H9 (cell line): Measurements from ENCODE around the gene GPR87. TPM values are rescaled to one million over a fixed set of nuclear protein-coding genes. Genes with fewer than 3 reads are reported as not detected.

Experiments used
- DNase-seq: peaks from one replicate; pipeline ENCODE4 v3.0.0-alpha.2; 2017
- H2AFZ ChIP-seq: one replicate; pipeline ENCODE4 v1.6.1; 2013; ENCODE audit warnings: mild to moderate bottlenecking, low read length, control low read depth, moderate library complexity
- H2AK5ac ChIP-seq: 2 replicates; pipeline ENCODE4 v1.6.1; 2013; ENCODE audit warnings: low read length, control low read depth, mixed read lengths; ENCODE audit not compliant: insufficient read length
- H2BK120ac ChIP-seq: one replicate; pipeline ENCODE4 v1.6.1; 2013; ENCODE audit warnings: low read depth, mild to moderate bottlenecking, low read length, control low read depth, inconsistent platforms; ENCODE audit not compliant: poor library complexity, severe bottlenecking
- H2BK12ac ChIP-seq: 2 replicates; pipeline ENCODE4 v1.6.1; 2013; ENCODE audit warnings: low read length, control low read depth, mixed read lengths, low read depth; ENCODE audit not compliant: insufficient read length
- H2BK15ac ChIP-seq: 2 replicates; pipeline ENCODE4 v1.6.1; 2013; ENCODE audit warnings: low read depth, low read length, control low read depth
- H2BK20ac ChIP-seq: one replicate; pipeline ENCODE4 v1.6.1; 2013; ENCODE audit warnings: low read depth, mild to moderate bottlenecking, low read length, control low read depth, inconsistent platforms; ENCODE audit not compliant: poor library complexity, severe bottlenecking
- H2BK5ac ChIP-seq: 2 replicates; pipeline ENCODE4 v1.6.1; 2013; ENCODE audit warnings: low read length, control low read depth, mixed read lengths; ENCODE audit not compliant: insufficient read length
- H3K14ac ChIP-seq: 2 replicates; pipeline ENCODE4 v1.6.1; 2013; ENCODE audit warnings: low read length, control low read depth; ENCODE audit not compliant: insufficient read depth
- H3K18ac ChIP-seq: 2 replicates; pipeline ENCODE4 v1.6.1; 2013; ENCODE audit warnings: low read depth, mild to moderate bottlenecking, mixed read lengths, low read length, control low read depth; ENCODE audit not compliant: insufficient read length
- H3K23ac ChIP-seq: 2 replicates; pipeline ENCODE4 v1.6.1; 2013; ENCODE audit warnings: low read length, control low read depth, mixed read lengths, low read depth; ENCODE audit not compliant: insufficient read length
- H3K23me2 ChIP-seq: 2 replicates; pipeline ENCODE4 v1.6.1; 2013; ENCODE audit warnings: low read depth, mild to moderate bottlenecking, mixed read lengths, low read length, control low read depth; ENCODE audit not compliant: insufficient read length, poor library complexity, severe bottlenecking
- H3K27ac ChIP-seq: 2 replicates; pipeline ENCODE4 v1.5.1; 2013; ENCODE audit warnings: low read length, control low read depth, mixed read lengths, low read depth; ENCODE audit not compliant: insufficient read length
- H3K27me3 ChIP-seq: 2 replicates; pipeline ENCODE4 v1.6.1; 2013; ENCODE audit warnings: low read length, control low read depth, inconsistent platforms; ENCODE audit not compliant: insufficient read depth
- H3K4ac ChIP-seq: 2 replicates; pipeline ENCODE4 v1.6.1; 2013; ENCODE audit warnings: low read depth, mild to moderate bottlenecking, control low read depth, inconsistent platforms, low read length, moderate library complexity
- H3K4me1 ChIP-seq: 2 replicates; pipeline ENCODE4 v1.6.1; 2013; ENCODE audit warnings: low read length, control low read depth, inconsistent platforms; ENCODE audit not compliant: insufficient read depth
- H3K4me2 ChIP-seq: 2 replicates; pipeline ENCODE4 v1.6.1; 2013; ENCODE audit warnings: low read length, control low read depth, mixed read lengths; ENCODE audit not compliant: insufficient read length, insufficient read depth
- H3K56ac ChIP-seq: 2 replicates; pipeline ENCODE4 v1.6.1; 2013; ENCODE audit warnings: low read depth, mild to moderate bottlenecking, mixed read lengths, low read length, control low read depth; ENCODE audit not compliant: insufficient read length
- H3K79me1 ChIP-seq: 2 replicates; pipeline ENCODE4 v1.6.1; 2013; ENCODE audit warnings: low read depth, mild to moderate bottlenecking, moderate library complexity, low read length, control low read depth, inconsistent platforms; ENCODE audit not compliant: insufficient read depth, poor library complexity, severe bottlenecking
- H3K79me2 ChIP-seq: 2 replicates; pipeline ENCODE4 v1.6.1; 2013; ENCODE audit warnings: low read length, control low read depth, inconsistent platforms; ENCODE audit not compliant: insufficient read depth
- H3K9ac ChIP-seq: 2 replicates; pipeline ENCODE4 v1.6.1; 2013; ENCODE audit warnings: low read length, control low read depth, mixed read lengths; ENCODE audit not compliant: insufficient read length; ENCODE audit errors: extremely low read depth
- H3K9me3 ChIP-seq: one replicate; pipeline ENCODE4 v1.6.1; 2013; ENCODE audit warnings: low read depth, low read length, inconsistent platforms; ENCODE audit not compliant: control insufficient read depth
- H3T11ph ChIP-seq: one replicate; pipeline ENCODE4 v1.6.1; 2013; ENCODE audit warnings: mild to moderate bottlenecking, low read length, control low read depth, inconsistent platforms
- H4K20me1 ChIP-seq: one replicate; pipeline ENCODE4 v1.6.1; 2013; ENCODE audit not compliant: control insufficient read depth, insufficient read length, insufficient read depth
- H4K5ac ChIP-seq: 2 replicates; pipeline ENCODE4 v1.6.1; 2013; ENCODE audit warnings: low read depth, mild to moderate bottlenecking, mixed read lengths, low read length, control low read depth; ENCODE audit not compliant: insufficient read length
- H4K8ac ChIP-seq: replicated peaks from 2 replicates; pipeline ENCODE4 v1.6.1; 2013; ENCODE audit warnings: low read length, control low read depth, mixed read lengths, low read depth; ENCODE audit not compliant: insufficient read length
- H4K91ac ChIP-seq: 2 replicates; pipeline ENCODE4 v1.6.1; 2013; ENCODE audit warnings: low read depth, mild to moderate bottlenecking, moderate library complexity, mixed read lengths, low read length, control low read depth; ENCODE audit not compliant: insufficient read length
- H3K27ac Mint-ChIP-seq, 3 experiments: 2 replicates in 2 of 3; 3 replicates in 1 of 3; pipeline ENCODE4 v1.8.0; 2020 to 2021; ENCODE audit warnings: mixed read lengths in 3 of 3, mild to moderate bottlenecking in 1 of 3, moderate library complexity in 1 of 3
- H3K27me3 Mint-ChIP-seq: 2 replicates; pipeline ENCODE4 v1.8.0; 2021; ENCODE audit warnings: low read depth, mild to moderate bottlenecking, moderate library complexity, mixed read lengths
- H3K36me3 Mint-ChIP-seq, 3 experiments: 2 replicates in 2 of 3; 3 replicates in 1 of 3; pipeline ENCODE4 v1.8.0; 2020 to 2021; ENCODE audit warnings: low read depth in 3 of 3, mixed read lengths in 3 of 3; ENCODE audit not compliant: insufficient read depth in 1 of 3
- H3K4me1 Mint-ChIP-seq, 2 experiments: 2 replicates each; pipeline ENCODE4 v1.8.0; 2020; ENCODE audit warnings: mixed read lengths in 2 of 2
- H3K4me3 Mint-ChIP-seq, 2 experiments: 2 replicates in 1 of 2; 3 replicates in 1 of 2; pipeline ENCODE4 v1.8.0; 2020 to 2021; ENCODE audit warnings: mild to moderate bottlenecking in 2 of 2, mixed read lengths in 2 of 2, moderate library complexity in 1 of 2
- H3K9me3 Mint-ChIP-seq, 2 experiments: 2 replicates in 1 of 2; 3 replicates in 1 of 2; pipeline ENCODE4 v1.8.0; 2020; ENCODE audit warnings: mild to moderate bottlenecking in 2 of 2, mixed read lengths in 2 of 2, moderate library complexity in 1 of 2
- CTCF ChIP-seq: fragments of 200-600 bp; sonication (generic); conservative IDR thresholded peaks from 3 replicates; pipeline ENCODE4 v1.8.0; 2021; ENCODE audit warnings: antibody characterized with exemption, mild to moderate bottlenecking
- WGBS: extraction: QIAGEN DNeasy Blood & Tissue Kit; methylation state at CpG from one replicate; pipeline ENCODE4 v1.1.7; 2013; ENCODE audit warnings: missing lambda C conversion rate, low lambda C conversion rate, mixed read lengths; ENCODE audit not compliant: insufficient read length; ENCODE audit errors: extremely low coverage; 5-methylcytosine and 5-hydroxymethylcytosine counted together
- total RNA-seq: library from RNA; stranded (reverse); gene quantifications from 2 replicates; pipeline ENCODE4 v1.2.1, GENCODE V29; 2021

The GPR87 gene
- total RNA-seq, 1 experiment from 2014 or later = 0.33 TPM

- Histone ChIP-seq H3K9ac (no peak overlapping the region), H3K9me3 (no peaks in the 10 kb centered on the region), H3K23me2 (no peaks in the 10 kb centered on the region), H3K18ac (no peak overlapping the region), H3K27ac (no peak overlapping the region), H3K4me1 (no peaks in the 10 kb centered on the region; the same call in 1 of the 2 replicates), H4K8ac (no peak overlapping the region), H3T11ph (no peak overlapping the region), H2BK20ac (no peak overlapping the region), H3K79me1 (no peaks in the 10 kb centered on the region), H3K27me3 (no peaks in the 10 kb centered on the region), H3K14ac (no peak overlapping the region), H3K23ac (no peak overlapping the region), H2AFZ (no peak overlapping the region), H2BK15ac (no peak overlapping the region), H3K4ac (no peak overlapping the region), H4K5ac (no peak overlapping the region), H2BK120ac (no peak overlapping the region), H4K20me1 (no peaks in the 10 kb centered on the region), H4K91ac (no peak overlapping the region), H2BK12ac (no peak overlapping the region), H3K79me2 (no peaks in the 10 kb centered on the region), H2BK5ac (no peak overlapping the region), H3K56ac (no peak overlapping the region), H2AK5ac (no peak overlapping the region), H3K4me2 (no peak overlapping the region)
- TF ChIP-seq CTCF = no peak
- WGBS = no CpG with 5 or more reads among the region's 2 CpGs
- Mint-ChIP-seq H3K9me3 (no peaks in the 10 kb centered on the region), H3K4me1 (peaks cover 42 to 45% of the 10 kb centered on the region in 2 experiments), H3K36me3 (no peaks in the 10 kb centered on the region), H3K27me3 (no peaks in the 10 kb centered on the region), H3K27ac (no peak overlapping the region), H3K4me3 (no peak overlapping the region)
- no peak for DNase-seq
These were observed 2.5 kb downstream of the GPR87 start for GRCh38 chr3:151314137-151314536.
